Karpas-422 (cell line): ENCODE measurements around the gene MAPK7. TPM values are rescaled to one million over a fixed set of nuclear protein-coding genes. Genes with fewer than 3 reads are reported as not detected.
A peak's percentile ranks its signal among the peaks of the same experiment; 100 is the strongest.

ENCODE experiments used
- DNase-seq: peaks from one replicate; pipeline ENCODE4 v3.0.0-alpha.2; 2015
- H2AFZ ChIP-seq: fragments of 200-600 bp; sonication (generic); 2 replicates; pipeline ENCODE4 v1.6.1; 2014; ENCODE audit warnings: antibody characterized with exemption, low read length, mixed read lengths
- H3K27ac ChIP-seq: fragments of 200-600 bp; sonication (generic); 2 replicates; pipeline ENCODE4 v1.5.1; 2014; ENCODE audit warnings: mild to moderate bottlenecking, low read length, moderate library complexity
- H3K27me3 ChIP-seq: fragments of 200-600 bp; sonication (generic); 2 replicates; pipeline ENCODE4 v1.6.1; 2014; ENCODE audit warnings: low read length, mixed read lengths
- H3K36me3 ChIP-seq: fragments of 200-600 bp; sonication (generic); 2 replicates; pipeline ENCODE4 v1.6.1; 2014; ENCODE audit warnings: low read length, mixed read lengths; ENCODE audit not compliant: insufficient read depth
- H3K4me1 ChIP-seq: fragments of 200-600 bp; sonication (generic); 2 replicates; pipeline ENCODE4 v1.6.1; 2014; ENCODE audit warnings: mild to moderate bottlenecking, low read length, mixed read lengths
- H3K4me2 ChIP-seq: fragments of 200-600 bp; sonication (generic); 2 replicates; pipeline ENCODE4 v1.6.1; 2014; ENCODE audit warnings: low read length, low read depth, mild to moderate bottlenecking; ENCODE audit not compliant: poor library complexity, severe bottlenecking
- H3K4me3 ChIP-seq: fragments of 200-600 bp; sonication (generic); 2 replicates; pipeline ENCODE4 v1.5.1; 2014; ENCODE audit warnings: mild to moderate bottlenecking, antibody characterized with exemption, low read length, mixed read lengths
- H3K79me2 ChIP-seq: fragments of 200-600 bp; sonication (generic); 2 replicates; pipeline ENCODE4 v1.6.1; 2014; ENCODE audit warnings: mild to moderate bottlenecking, low read length, mixed read lengths
- H3K9ac ChIP-seq: fragments of 200-600 bp; sonication (generic); 2 replicates; pipeline ENCODE4 v1.6.0; 2014; ENCODE audit warnings: low read length
- H3K9me2 ChIP-seq: fragments of 200-600 bp; sonication (generic), shearing (Covaris generic); replicated peaks from 2 replicates; pipeline ENCODE4 v1.6.0; 2014; ENCODE audit warnings: mild to moderate bottlenecking, low read length, moderate library complexity; ENCODE audit not compliant: insufficient read depth
- H3K9me3 ChIP-seq: fragments of 300-700, 200-600 bp; sonication (generic); 2 replicates; pipeline ENCODE4 v1.6.1; 2014; ENCODE audit warnings: low read length, mixed read lengths
- H4K20me1 ChIP-seq: fragments of 200-600 bp; sonication (generic); 2 replicates; pipeline ENCODE4 v1.6.1; 2014; ENCODE audit warnings: mild to moderate bottlenecking, antibody characterized with exemption, low read length, low read depth; ENCODE audit not compliant: insufficient read depth
- total RNA-seq: library from RNA; depleted of rRNA; stranded (reverse); fragments of >200 nt; shearing (Covaris generic); gene quantifications from 2 replicates; pipeline ENCODE4 v1.2.3, GENCODE V29; 2014; ENCODE audit warnings: low replicate concordance

MAPK7 gene
- total RNA-seq, 1 experiment from 2014 or later, result 4.1 TPM

DNA sequence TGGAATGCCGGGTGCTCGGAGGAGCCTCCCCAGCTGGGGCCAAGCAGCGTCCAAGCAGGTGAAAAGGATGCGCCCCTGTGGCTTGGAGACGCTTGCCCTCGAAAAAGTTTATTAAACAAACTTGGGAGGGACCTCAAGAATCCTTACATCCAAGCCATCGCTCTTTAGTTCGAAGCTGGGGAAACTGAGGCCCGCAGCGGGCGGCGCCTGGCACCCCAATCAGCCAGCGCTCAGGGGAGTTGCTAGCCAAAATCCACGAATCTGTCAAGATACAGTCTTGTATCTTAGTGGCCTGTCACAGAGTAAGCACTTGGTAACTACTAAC lies 15.2 kb upstream of the MAPK7 start:
- H2AFZ ChIP-seq, result 0 out of 2 replicates have a peak overlapping the region, but pooled peaks have one; percentile 92

DNA sequence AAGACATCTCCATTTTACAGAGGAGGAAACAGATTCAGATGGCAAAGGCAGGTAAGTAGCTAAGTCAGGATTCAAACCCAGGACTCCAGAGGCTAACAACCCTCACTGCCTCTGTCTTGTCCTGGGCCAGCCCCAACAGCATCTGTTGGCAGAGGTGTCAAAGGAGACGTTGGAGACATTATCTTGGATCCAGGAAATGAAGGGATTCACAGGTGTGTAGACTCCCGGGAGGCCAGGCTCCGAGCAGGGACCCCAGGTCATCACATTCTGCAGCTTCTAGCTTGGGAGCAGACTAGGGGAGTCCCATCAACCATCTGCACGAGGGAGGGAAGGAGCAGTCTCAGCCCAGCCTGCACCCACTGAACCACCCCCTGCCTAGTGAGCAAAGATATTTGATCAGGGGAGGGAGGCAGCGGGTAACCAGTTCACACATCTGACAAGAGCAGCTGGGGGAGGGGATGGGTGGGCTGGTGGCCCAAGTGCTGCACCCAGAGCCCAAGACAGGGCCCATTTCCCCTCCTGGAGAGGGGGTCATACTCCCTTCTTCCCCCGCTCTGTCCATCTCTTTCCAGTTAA lies 14.8 kb upstream of the MAPK7 start:
- no peaks in the 10 kb centered on the region for H3K9me2 ChIP-seq

More for the DNA sequence above, 15.2 kb upstream of the MAPK7 start:
- Histone ChIP-seq H3K4me3 (peak overlapping the region; percentile 82), H3K9ac (peak overlapping the region; percentile 75; the same call in 1 of the 2 replicates), H3K27ac (no peak overlapping the region), H4K20me1 (no peaks in the 10 kb centered on the region), H3K4me2 (peak overlapping the region; percentile 88), H3K36me3 (no peaks in the 10 kb centered on the region), H3K27me3 (no peaks in the 10 kb centered on the region), H3K9me2 (no peaks in the 10 kb centered on the region), H3K4me1 (peaks cover 18% of the 10 kb centered on the region), H3K79me2 (no peaks in the 10 kb centered on the region), H3K9me3 (no peaks in the 10 kb centered on the region)
- DNase-seq, result no peak

DNA sequence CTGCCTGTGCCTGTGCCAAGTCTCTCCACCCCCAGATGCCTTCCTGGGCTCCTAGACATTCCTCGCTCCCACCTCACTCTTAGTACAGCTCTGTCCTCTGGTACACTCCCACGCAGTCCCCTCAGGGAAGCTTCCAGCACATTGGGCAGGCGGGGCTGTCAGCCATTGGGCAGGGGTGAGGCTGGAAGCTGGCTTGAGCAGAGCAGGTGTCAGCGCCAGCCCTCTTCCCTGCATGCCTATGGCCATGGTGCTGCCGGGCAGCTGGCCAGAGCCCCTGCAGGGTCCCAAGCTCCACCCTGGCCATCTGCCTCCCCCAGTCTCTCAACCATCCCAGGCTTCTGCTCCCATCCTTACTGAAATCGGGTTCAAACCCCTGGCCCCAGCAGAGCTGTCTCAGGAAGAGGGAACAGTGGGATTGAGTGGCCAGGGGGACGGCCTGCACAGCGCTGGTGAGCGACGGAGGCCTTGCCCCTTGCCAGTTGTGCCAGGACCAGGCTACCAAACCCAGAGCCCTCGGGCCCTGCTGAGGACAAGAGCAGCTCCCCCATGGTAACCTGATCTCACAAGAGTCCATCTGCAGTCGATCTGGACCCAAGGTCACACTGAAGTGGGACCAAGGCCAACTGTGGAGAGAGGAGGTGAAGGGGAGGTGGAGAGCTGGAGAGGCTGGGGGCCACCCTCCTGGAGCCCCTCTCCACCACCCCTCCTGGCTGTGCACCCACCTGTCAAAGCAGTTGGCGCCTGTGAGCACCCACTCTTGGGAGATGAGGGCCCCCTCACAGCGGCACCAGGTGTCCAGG lies 13.4 kb upstream of the MAPK7 start:
- Histone ChIP-seq H2AFZ (no peak overlapping the region), H3K79me2 (no peaks in the 10 kb centered on the region), H3K4me1 (peaks cover 18% of the 10 kb centered on the region), H3K4me2 (no peak overlapping the region), H3K27ac (no peak overlapping the region), H3K9ac (no peak overlapping the region), H3K9me3 (no peaks in the 10 kb centered on the region), H3K36me3 (no peaks in the 10 kb centered on the region), H3K27me3 (no peaks in the 10 kb centered on the region), H3K9me2 (no peaks in the 10 kb centered on the region), H4K20me1 (no peaks in the 10 kb centered on the region), H3K4me3 (no peak overlapping the region)
- no peak for DNase-seq

More for the DNA sequence above, 14.8 kb upstream of the MAPK7 start:
- Histone ChIP-seq H3K36me3 (no peaks in the 10 kb centered on the region), H4K20me1 (no peaks in the 10 kb centered on the region), H3K9me3 (no peaks in the 10 kb centered on the region), H2AFZ (no peak overlapping the region), H3K27ac (no peak overlapping the region), H3K4me1 (peaks cover 18% of the 10 kb centered on the region), H3K27me3 (no peaks in the 10 kb centered on the region), H3K4me3 (peak overlapping the region; percentile 82; the same call in 1 of the 2 replicates), H3K4me2 (peak overlapping the region; percentile 88), H3K9ac (0 out of 2 replicates have a peak overlapping the region, but pooled peaks have one; percentile 75), H3K79me2 (no peaks in the 10 kb centered on the region)
- DNase-seq, result no peak

DNA sequence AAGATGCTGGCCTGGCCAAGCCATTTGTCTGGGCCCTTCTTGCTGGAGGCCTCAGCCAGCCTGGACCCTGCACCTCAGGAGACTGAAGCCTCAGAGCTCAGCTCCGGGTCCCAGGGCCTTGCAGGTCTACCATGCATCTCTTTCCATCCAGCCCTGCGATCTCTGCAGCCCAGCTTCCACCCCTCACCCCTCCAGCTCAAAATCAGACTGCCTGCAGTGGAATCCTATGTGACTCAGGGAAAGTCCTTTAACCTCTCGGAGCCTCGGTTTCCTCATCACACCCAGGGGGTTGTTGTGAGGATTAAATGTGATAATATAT lies 12.8 kb upstream of the MAPK7 start:
- no peaks in the 10 kb centered on the region for H3K9me3 ChIP-seq
- no peaks in the 10 kb centered on the region for H3K36me3 ChIP-seq
- DNase-seq, result no peak
- peaks cover 18% of the 10 kb centered on the region for H3K4me1 ChIP-seq
- no peaks in the 10 kb centered on the region for H3K27me3 ChIP-seq
- H3K79me2 ChIP-seq, result no peaks in the 10 kb centered on the region
- H3K9ac ChIP-seq, result no peak overlapping the region
- no peaks in the 10 kb centered on the region for H3K9me2 ChIP-seq
- no peak overlapping the region for H3K27ac ChIP-seq
- no peak overlapping the region for H3K4me3 ChIP-seq
- H4K20me1 ChIP-seq, result no peaks in the 10 kb centered on the region
- H2AFZ ChIP-seq, result no peak overlapping the region
- no peak overlapping the region for H3K4me2 ChIP-seq

DNA sequence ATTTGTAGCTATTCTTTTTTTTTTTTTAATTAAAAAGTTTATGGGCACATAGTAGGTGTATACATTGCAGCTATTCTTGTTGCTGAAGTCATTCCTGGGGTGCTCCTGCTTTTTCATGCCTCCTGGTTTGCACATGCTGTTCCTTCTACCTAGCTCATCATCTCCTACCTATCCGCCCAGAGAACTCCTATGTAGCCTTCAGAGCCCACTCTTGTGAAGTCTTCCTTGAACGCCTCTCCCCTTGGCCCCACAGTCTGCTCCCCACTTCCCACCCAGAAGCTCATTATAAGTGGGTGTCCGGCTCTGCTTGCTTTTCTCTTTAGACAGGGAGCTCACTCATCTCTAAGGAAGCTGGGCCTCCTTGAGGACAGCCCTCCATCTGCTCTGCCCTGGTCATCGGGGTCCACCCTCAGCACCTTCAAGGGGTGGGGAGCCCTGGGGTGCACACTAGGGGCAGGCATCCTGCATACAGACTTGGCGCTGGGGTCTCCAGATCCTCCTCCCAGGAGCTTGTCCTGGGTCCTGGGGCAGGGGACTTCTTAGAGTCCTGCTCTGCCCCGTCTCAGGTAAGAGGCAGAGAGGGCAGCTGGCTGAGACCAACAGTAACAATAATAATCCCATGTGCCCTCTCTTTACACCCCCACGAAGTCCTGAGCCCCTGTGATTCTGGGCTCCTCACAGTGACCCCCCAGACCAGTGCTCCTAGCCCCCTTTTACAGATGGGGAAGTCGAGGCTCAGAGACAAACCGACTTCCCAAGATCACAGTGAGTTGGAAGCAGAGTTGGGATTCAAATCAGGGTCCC lies 12.3 kb upstream of the MAPK7 start:
- no peak overlapping the region for H3K27ac ChIP-seq
- no peaks in the 10 kb centered on the region for H3K9me3 ChIP-seq
- no peak overlapping the region for H3K4me2 ChIP-seq
- peaks cover 18% of the 10 kb centered on the region for H3K4me1 ChIP-seq
- no peaks in the 10 kb centered on the region for H3K9me2 ChIP-seq
- no peaks in the 10 kb centered on the region for H3K27me3 ChIP-seq
- no peak for DNase-seq
- no peaks in the 10 kb centered on the region for H4K20me1 ChIP-seq
- H3K79me2 ChIP-seq, result no peaks in the 10 kb centered on the region
- H3K36me3 ChIP-seq, result no peaks in the 10 kb centered on the region
- no peak overlapping the region for H3K9ac ChIP-seq
- no peak overlapping the region for H3K4me3 ChIP-seq
- no peak overlapping the region for H2AFZ ChIP-seq

DNA sequence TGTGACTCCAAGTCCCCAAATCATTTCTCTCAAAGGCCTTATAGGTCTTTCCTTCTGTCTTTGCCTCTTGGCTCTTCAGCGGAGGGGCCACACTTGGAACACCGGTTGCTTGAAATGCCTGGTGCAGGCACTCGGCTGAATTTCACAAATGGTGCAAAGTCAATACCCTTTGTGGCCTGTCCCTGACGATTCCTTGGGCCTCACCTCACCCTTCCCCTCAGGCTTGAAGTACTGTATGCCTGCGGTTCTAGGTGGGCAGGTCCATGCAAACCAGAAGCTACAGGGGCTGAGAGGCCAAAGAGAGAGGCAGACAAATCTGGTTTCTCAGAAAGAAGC lies 11.7 kb upstream of the MAPK7 start:
- H3K27me3 ChIP-seq, result no peaks in the 10 kb centered on the region
- H3K79me2 ChIP-seq, result no peaks in the 10 kb centered on the region
- H3K4me1 ChIP-seq, result peaks cover 18% of the 10 kb centered on the region
- H3K4me3 ChIP-seq, result no peak overlapping the region
- H3K9me2 ChIP-seq, result no peaks in the 10 kb centered on the region
- H3K4me2 ChIP-seq, result no peak overlapping the region
- no peak overlapping the region for H3K9ac ChIP-seq
- H3K27ac ChIP-seq, result no peak overlapping the region
- H3K9me3 ChIP-seq, result no peaks in the 10 kb centered on the region
- no peak for DNase-seq
- H3K36me3 ChIP-seq, result no peaks in the 10 kb centered on the region
- H4K20me1 ChIP-seq, result no peaks in the 10 kb centered on the region
- no peak overlapping the region for H2AFZ ChIP-seq

DNA sequence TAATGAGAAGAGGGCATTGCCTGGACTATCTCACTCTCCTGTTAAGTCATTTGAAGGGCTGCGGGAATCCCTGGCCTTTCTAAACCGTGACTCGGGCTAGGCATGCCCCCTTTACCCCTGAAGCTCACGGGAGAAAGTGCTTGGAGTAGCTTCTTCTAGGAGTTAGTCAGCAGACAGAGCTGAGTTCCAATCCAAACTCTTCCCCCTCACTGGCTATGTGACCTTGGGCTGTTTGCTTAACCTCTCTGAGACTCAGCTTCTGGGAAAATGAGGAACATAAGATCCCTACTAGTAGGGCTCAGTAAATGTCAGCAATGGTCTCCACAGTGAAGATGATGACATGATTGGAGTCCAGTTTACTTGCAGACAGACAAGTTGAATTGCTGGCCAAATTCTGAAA lies 10.1 kb upstream of the MAPK7 start:
- Histone ChIP-seq H3K9me2 (no peaks in the 10 kb centered on the region), H2AFZ (no peak overlapping the region), H3K36me3 (no peaks in the 10 kb centered on the region), H3K4me1 (peaks cover 4% of the 10 kb centered on the region), H3K27me3 (no peaks in the 10 kb centered on the region), H3K4me2 (no peak overlapping the region), H3K27ac (no peak overlapping the region), H3K9me3 (no peaks in the 10 kb centered on the region), H3K9ac (no peak overlapping the region), H3K4me3 (no peak overlapping the region), H4K20me1 (no peaks in the 10 kb centered on the region; the same call in 1 of the 2 replicates), H3K79me2 (no peaks in the 10 kb centered on the region)
- DNase-seq, result no peak

DNA sequence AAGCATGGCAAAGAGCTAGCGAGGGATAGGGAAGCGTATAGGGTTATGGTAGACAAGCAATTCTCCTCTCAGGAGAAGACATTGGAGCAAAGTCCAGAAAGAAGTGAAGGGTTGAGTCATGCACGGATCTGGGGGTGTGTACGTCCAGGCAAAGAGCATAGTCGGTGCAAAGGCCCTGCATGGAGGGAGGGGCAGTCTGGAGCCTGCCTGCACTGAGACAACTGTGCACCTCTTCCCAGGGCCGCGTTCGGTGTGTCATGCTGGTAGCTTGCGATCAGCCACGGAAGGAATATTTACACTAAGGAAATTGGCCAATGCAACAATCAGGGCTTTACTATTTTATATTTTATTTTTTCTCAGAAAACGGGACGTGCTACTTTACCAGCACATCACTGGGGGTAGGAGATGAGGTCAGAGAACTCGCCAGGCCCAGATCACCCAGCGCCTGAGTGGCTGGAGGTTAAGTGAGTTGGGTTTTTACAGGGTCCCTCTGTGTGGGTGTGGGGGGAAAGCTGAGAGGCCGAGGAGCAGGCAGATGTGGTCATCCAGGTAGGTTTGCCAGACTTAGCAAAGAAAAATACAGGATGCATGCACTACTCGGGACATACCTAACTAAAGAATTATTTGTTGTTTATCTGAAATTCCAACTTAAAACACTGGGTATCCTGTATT lies 9.1 kb upstream of the MAPK7 start:
- Histone ChIP-seq H3K27ac (no peak overlapping the region), H3K9me3 (no peaks in the 10 kb centered on the region), H3K79me2 (no peaks in the 10 kb centered on the region), H3K4me2 (no peak overlapping the region), H3K4me3 (no peak overlapping the region), H4K20me1 (no peaks in the 10 kb centered on the region; the same call in 1 of the 2 replicates), H3K4me1 (no peaks in the 10 kb centered on the region), H3K27me3 (no peaks in the 10 kb centered on the region), H2AFZ (no peak overlapping the region), H3K36me3 (no peaks in the 10 kb centered on the region), H3K9me2 (no peaks in the 10 kb centered on the region), H3K9ac (no peak overlapping the region)
- no peak for DNase-seq
